Testis (tissue), 3 donors: ENCODE results near the gene KRTDAP. TPM values are rescaled to one million over a fixed set of nuclear protein-coding genes. Genes with fewer than 3 reads are reported as not detected.

Source experiments
- DNase-seq: peaks from one replicate; pipeline ENCODE4 v3.0.0-alpha.2; 2019
- H3K27ac ChIP-seq, 2 donors: fragments of 200-600 bp; sonication (generic); one replicate each; pipeline ENCODE4 v1.5.1; 2019
- H3K27me3 ChIP-seq: fragments of 200-600 bp; sonication (generic); one replicate; pipeline ENCODE4 v1.5.1; 2019
- H3K36me3 ChIP-seq: fragments of 200-600 bp; sonication (generic); one replicate; pipeline ENCODE4 v1.5.1; 2017; ENCODE audit warnings: low read depth; ENCODE audit errors: missing control alignments
- H3K4me1 ChIP-seq: fragments of 200-600 bp; sonication (generic); one replicate; pipeline ENCODE4 v1.5.1; 2019
- H3K4me3 ChIP-seq, 2 donors: fragments of 200-600 bp; sonication (generic); one replicate each; pipeline ENCODE4 v1.5.1; 2017 to 2019
- H3K9me3 ChIP-seq: fragments of 200-600 bp; sonication (generic); one replicate; pipeline ENCODE4 v1.5.1; 2017
- POLR2A ChIP-seq: fragments of 450-650 bp; IDR thresholded peaks from one replicate; pipeline ENCODE4 v1.6.1; 2017; ENCODE audit warnings: antibody characterized with exemption, mild to moderate bottlenecking, moderate library complexity
- WGBS, 2 donors: methylation state at CpG; one replicate each; pipeline ENCODE4 v1.1.5; 2018; 5-methylcytosine and 5-hydroxymethylcytosine counted together
- intact Hi-C: fragments of 100-400 bp; cut with DNase I; formaldehyde crosslinking; loops from one replicate; pipeline ENCODE4 v1.15.1; 2023; ENCODE audit warnings: low total_unique reads
- polyA plus RNA-seq: library from polyadenylated mRNA; stranded (reverse); fragments of 350-450 nt; fragmentation: Illumina TruSeq; extraction: RNeasy Lipid Tissue Mini Kit (QIAGEN cat#74804); gene quantifications from one replicate; pipeline ENCODE4 v1.2.3, GENCODE V29; 2014; ENCODE audit warnings: low read depth, low replicate concordance; ENCODE audit not compliant: insufficient read depth
- total RNA-seq, 2 donors: library from RNA; depleted of rRNA; stranded (reverse); fragments of >200 nt; gene quantifications; one replicate each; pipeline ENCODE4 v1.2.3, GENCODE V29; 2016
- TF ChIP-seq, protein P1 (sequence below), 3 experiments: fragments of 450-650 bp in 2 of 3; fragments of 200-600 bp in 1 of 3; sonication (generic) in 1 of 3; IDR thresholded peaks; one replicate each; pipeline ENCODE4 v1.5.1; 2016 to 2019; ENCODE audit warnings: antibody characterized with exemption in 3 of 3, mild to moderate bottlenecking in 2 of 3, moderate library complexity in 1 of 3

The KRTDAP gene
- total and polyA plus RNA-seq, 3 donors from 2014 or later = 2.7 to 14.5 (median 5.6) TPM

DNA sequence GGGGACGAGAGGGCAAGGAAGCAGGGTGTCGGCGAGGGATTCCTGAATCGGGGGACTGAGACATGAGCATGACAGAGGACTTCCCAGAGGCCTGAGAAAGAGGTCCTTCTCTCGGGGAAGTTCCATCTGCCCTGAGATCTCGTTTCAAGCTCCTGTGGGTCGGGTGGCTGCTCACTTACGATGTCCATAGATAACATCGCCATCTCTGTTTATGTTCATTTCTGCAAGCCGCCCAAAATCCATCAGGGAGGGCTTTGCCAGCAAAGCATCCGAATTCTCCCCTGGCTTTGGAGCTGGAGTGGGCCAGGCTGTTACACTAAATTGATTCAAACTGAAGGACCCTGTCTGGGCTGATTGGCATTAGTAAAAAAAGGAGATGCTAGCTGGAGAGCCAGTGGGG lies 17.3 kb upstream of the KRTDAP start:
- Histone ChIP-seq H3K27ac (no peak overlapping the region), H3K27me3 (no peaks in the 10 kb centered on the region), H3K4me1 (peaks cover 4% of the 10 kb centered on the region), H3K4me3 (no peak overlapping the region), H3K36me3 (no peaks in the 10 kb centered on the region), H3K9me3 (no peaks in the 10 kb centered on the region)
- intact Hi-C loops = no loop called here
- no peak for DNase-seq
- TF ChIP-seq, protein P1, sequence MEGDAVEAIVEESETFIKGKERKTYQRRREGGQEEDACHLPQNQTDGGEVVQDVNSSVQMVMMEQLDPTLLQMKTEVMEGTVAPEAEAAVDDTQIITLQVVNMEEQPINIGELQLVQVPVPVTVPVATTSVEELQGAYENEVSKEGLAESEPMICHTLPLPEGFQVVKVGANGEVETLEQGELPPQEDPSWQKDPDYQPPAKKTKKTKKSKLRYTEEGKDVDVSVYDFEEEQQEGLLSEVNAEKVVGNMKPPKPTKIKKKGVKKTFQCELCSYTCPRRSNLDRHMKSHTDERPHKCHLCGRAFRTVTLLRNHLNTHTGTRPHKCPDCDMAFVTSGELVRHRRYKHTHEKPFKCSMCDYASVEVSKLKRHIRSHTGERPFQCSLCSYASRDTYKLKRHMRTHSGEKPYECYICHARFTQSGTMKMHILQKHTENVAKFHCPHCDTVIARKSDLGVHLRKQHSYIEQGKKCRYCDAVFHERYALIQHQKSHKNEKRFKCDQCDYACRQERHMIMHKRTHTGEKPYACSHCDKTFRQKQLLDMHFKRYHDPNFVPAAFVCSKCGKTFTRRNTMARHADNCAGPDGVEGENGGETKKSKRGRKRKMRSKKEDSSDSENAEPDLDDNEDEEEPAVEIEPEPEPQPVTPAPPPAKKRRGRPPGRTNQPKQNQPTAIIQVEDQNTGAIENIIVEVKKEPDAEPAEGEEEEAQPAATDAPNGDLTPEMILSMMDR (IDR thresholded peaks at IDR 0.05) = no peak
- no peak for TF ChIP-seq POLR2A
- WGBS, 2 donors = 86 to 87% methylated on average over 11 of the region's 11 CpGs

DNA sequence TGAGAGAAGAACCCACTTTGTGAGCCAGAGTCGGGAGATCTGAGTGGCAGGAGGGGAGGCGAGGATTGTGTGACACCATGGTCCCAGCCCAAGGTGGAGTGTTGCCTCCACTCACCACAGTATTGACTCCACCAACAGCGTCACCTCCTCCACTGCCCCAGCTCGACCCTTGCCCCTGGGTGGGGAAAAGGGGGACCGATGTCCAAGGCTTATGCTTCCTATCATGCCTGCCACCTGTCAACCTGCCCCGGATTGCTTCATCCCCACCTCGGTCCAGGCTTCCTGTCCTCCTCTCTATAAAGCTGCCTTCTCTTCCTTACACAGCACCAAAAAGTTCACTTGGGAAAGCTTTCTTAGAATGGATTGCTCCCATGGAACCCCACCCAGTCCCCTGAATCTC lies 15.7 kb upstream of the KRTDAP start:
- Histone ChIP-seq H3K36me3 (no peaks in the 10 kb centered on the region), H3K4me1 (peaks cover 4% of the 10 kb centered on the region), H3K4me3 (no peak overlapping the region), H3K9me3 (no peaks in the 10 kb centered on the region), H3K27me3 (no peaks in the 10 kb centered on the region), H3K27ac (no peak overlapping the region)
- TF ChIP-seq POLR2A = no peak
- TF ChIP-seq, protein P1 (IDR thresholded peaks at IDR 0.05) = no peak
- no peak for DNase-seq
- intact Hi-C loops = no loop called here
- 88 to 94% methylated on average over 7 of the region's 7 CpGs for WGBS, 2 donors

- no peak for DNase-seq
- Histone ChIP-seq H3K27ac (no peak overlapping the region), H3K9me3 (no peaks in the 10 kb centered on the region), H3K27me3 (no peaks in the 10 kb centered on the region), H3K36me3 (no peaks in the 10 kb centered on the region), H3K4me3 (no peak overlapping the region), H3K4me1 (no peaks in the 10 kb centered on the region)
- intact Hi-C loops = no loop called here
- WGBS, 2 donors = 91 to 93% methylated on average over 4 of the region's 4 CpGs
- no peak for TF ChIP-seq POLR2A
These were observed 12.5 kb upstream of the KRTDAP start for GRCh38 chr19:35502751-35503150.

- no peaks in the 10 kb centered on the region for H3K27me3 ChIP-seq
- DNase-seq = no peak
- no peak for TF ChIP-seq POLR2A
- TF ChIP-seq, protein P1 (IDR thresholded peaks at IDR 0.05) = no peak
- no peaks in the 10 kb centered on the region for H3K4me1 ChIP-seq
- H3K36me3 ChIP-seq = no peaks in the 10 kb centered on the region
- H3K9me3 ChIP-seq = no peaks in the 10 kb centered on the region
- intact Hi-C loops = no loop called here
- whole genome bisulfite sequencing, 2 donors = 77 to 86% methylated on average over 12 to 15 of the region's 15 CpGs
- H3K4me3 ChIP-seq = no peak overlapping the region
- H3K27ac ChIP-seq = no peak overlapping the region
These were observed 11.4 kb upstream of the KRTDAP start for GRCh38 chr19:35501684-35502083.

- TF ChIP-seq POLR2A = no peak
- TF ChIP-seq, protein P1 (IDR thresholded peaks at IDR 0.05) = no peak
- H3K4me1 ChIP-seq = no peaks in the 10 kb centered on the region
These were observed 10.3 kb upstream of the KRTDAP start for GRCh38 chr19:35500611-35501010.

More at GRCh38 chr19:35500611-35501010, 10.3 kb upstream of the KRTDAP start:
- no peaks in the 10 kb centered on the region for H3K9me3 ChIP-seq
- H3K36me3 ChIP-seq = no peaks in the 10 kb centered on the region
- intact Hi-C loops = no loop called here
- no peaks in the 10 kb centered on the region for H3K27me3 ChIP-seq
- no peak for DNase-seq
- no peak overlapping the region for H3K27ac ChIP-seq
- H3K4me3 ChIP-seq = no peak overlapping the region
- 89 to 93% methylated on average over 8 to 10 of the region's 10 CpGs for WGBS, 2 donors
